ENCODE data around the gene FBLN1.

The FBLN1 gene

DNA sequence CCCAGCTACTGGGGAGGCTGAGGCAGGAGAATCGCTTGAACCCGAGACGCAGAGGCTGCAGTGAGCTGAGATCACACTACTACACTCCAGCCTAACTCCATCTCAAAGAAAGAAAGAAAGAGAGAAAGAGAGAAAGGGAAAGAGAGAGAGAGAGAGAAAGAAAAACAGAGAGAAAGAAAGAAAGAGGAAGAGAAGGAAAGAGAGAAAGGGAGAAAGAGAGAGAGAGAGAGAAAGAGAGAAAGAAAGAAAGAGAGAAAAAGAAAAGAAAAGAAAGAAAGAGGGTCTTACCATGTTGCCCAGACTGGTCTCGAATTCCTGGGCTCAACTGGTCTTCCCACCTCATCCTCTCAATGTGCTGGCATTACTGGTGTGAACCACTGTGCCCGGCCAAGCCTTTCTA is 22.3 kb downstream of the FBLN1 start:
- no peak overlapping the region for H3K27ac ChIP-seq

DNA sequence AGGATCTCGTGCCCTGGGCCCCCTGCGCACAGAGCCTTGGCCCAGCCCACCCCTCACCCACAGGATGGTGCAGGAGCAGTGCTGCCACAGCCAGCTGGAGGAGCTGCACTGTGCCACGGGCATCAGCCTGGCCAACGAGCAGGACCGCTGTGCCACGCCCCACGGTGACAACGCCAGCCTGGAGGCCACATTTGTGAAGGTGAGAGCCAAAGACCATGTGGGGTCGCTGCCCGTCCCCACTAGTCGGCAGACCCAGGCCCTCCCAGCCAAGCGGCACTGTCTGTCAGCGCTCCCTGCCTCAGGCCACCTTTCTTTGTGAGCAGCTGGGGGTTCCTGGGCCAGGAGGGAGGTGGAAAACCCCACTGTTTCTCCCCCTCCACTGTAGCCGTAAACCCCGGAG is 22.8 kb downstream of the FBLN1 start:
- no peak overlapping the region for H3K27ac ChIP-seq
- TF ChIP-seq, protein P1, sequence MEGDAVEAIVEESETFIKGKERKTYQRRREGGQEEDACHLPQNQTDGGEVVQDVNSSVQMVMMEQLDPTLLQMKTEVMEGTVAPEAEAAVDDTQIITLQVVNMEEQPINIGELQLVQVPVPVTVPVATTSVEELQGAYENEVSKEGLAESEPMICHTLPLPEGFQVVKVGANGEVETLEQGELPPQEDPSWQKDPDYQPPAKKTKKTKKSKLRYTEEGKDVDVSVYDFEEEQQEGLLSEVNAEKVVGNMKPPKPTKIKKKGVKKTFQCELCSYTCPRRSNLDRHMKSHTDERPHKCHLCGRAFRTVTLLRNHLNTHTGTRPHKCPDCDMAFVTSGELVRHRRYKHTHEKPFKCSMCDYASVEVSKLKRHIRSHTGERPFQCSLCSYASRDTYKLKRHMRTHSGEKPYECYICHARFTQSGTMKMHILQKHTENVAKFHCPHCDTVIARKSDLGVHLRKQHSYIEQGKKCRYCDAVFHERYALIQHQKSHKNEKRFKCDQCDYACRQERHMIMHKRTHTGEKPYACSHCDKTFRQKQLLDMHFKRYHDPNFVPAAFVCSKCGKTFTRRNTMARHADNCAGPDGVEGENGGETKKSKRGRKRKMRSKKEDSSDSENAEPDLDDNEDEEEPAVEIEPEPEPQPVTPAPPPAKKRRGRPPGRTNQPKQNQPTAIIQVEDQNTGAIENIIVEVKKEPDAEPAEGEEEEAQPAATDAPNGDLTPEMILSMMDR (conservative IDR thresholded peaks at IDR 0.05): no peak

More for the DNA sequence above, 22.3 kb downstream of the FBLN1 start:
- TF ChIP-seq, protein P1 (conservative IDR thresholded peaks at IDR 0.05): no peak

DNA sequence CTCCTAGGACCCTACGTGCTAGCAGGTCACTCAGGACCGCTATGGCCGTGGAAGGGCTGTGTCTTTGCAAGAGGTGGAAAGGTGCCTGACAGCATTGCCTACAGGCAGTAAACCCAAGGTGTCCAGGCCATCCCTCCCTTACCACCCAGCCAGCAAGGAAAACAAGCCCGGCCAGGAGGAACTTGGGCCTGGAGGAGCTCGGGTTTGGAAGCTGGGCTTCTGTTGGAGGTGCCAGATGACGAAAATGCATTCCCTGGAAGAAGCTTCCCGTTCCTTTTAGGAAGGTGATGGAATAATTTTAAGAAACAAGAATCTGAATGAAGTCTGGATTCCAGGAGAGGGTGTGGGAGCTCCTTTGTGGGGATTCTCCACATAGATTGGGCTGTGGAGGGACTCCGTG is 23.6 kb downstream of the FBLN1 start:
- no peak overlapping the region for H3K27ac ChIP-seq
- TF ChIP-seq, protein P1 (conservative IDR thresholded peaks at IDR 0.05): no peak

DNA sequence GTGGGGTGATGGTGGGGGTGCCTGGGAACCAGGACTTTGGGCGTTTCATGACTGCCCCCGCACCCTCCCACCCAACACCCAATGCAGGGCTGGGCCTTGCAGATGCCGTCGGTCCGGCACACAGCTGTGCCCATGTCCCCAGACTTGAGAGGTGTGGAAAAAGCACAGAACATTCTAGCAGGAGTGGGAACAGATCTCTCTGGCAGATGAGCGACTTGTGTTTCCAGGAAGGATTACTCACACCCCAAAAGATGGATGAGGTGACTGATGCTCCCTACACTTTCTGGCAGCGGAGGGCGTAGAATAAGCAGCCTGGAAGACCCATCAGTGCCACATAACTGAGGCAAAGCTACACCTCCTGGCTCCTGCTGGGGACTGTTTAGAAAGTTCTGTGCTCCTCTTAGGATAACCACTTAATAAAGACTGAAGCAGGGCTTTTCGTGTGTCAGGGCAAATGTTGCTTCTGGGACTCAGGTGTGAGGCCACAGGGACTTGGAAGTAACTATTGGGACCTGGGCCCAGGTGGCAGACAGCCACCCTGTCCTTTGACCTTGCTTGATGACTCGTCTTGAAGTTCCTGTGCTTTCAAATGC is 24.2 kb downstream of the FBLN1 start:
- TF ChIP-seq, protein P1 (conservative IDR thresholded peaks at IDR 0.05): no peak
- no peak overlapping the region for H3K27ac ChIP-seq

DNA sequence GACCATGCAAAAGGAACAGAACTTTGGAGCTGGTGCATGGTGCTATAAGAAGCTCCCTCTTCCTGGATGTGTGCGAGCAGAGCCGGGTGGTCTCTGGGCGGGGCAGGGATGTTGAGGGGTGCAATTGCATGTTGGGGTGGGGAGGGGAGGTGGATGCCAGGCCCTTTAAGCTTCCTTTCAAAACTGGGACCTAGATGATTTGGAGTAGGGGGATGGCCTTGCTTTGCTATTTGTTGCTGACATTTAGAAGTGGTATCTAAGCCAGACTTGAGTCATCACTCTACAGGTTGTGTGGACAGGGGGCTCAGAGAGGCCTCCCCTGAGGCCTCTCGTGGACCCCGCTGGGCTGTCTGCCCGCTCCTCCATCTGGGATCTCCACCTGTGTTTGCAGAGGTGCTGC is 24.8 kb downstream of the FBLN1 start:
- TF ChIP-seq, protein P1 (conservative IDR thresholded peaks at IDR 0.05): no peak
- H3K27ac ChIP-seq: no peak overlapping the region

DNA sequence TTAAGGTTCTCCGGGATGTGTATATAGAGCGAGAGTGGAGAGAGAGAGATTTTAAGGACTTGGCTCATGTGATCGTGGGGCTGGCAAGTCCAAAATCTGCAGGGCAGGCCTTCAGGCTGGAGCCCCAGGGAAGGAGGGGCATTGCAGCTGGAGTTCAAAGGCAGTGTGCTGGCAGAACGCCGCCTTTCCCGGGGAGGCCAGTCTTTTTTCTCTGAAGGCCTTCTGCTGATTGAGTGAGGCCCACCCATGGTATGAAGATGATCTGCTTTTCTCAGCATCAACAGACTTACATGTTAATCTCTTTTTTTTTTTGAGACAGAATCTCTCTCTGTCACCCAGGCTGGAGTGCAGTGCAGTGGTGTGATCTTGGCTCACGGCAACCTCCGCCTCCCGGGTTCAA is 25.4 kb downstream of the FBLN1 start:
- TF ChIP-seq, protein P1 (conservative IDR thresholded peaks at IDR 0.05): no peak
- H3K27ac ChIP-seq: no peak overlapping the region

DNA sequence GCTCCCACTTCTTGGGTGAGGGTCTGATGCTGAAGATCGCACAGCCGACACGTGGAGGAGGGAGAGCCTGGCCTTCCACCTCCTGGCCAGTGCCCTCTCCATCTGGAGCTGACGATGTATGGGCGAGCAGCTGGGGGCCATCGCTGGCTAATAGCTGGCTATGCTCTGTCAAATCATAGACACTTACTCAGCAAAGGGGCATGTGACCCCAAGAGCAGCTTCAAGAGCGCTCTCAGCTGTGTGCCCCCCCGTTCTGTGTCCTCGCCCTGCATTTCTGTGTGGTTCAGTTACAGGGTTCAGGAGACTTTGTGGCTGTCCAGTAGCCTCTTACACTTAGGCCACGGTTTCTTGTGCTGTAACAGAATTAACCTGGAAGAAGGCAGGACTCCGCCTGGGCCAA is 26.4 kb downstream of the FBLN1 start:
- TF ChIP-seq, protein P1 (conservative IDR thresholded peaks at IDR 0.05): no peak
- no peak overlapping the region for H3K27ac ChIP-seq
